DOHH2 (cell line): Measurements from ENCODE around the gene QRFP.

Source experiments
- EZH2phosphoT487 ChIP-seq: fragments of 200-600 bp; sonication (generic); IDR thresholded peaks from 2 replicates; pipeline ENCODE4 v1.6.1; 2017; ENCODE audit warnings: borderline replicate concordance, mild to moderate bottlenecking, antibody characterized with exemption, low read length, moderate library complexity, mixed read lengths
- TF ChIP-seq, protein P1 (sequence below): fragments of 200-600 bp; sonication (generic); IDR thresholded peaks from one replicate; pipeline ENCODE4 v1.5.1; 2014; ENCODE audit warnings: antibody characterized with exemption, mild to moderate bottlenecking, low read depth, low read length; ENCODE audit not compliant: poor library complexity, severe bottlenecking

DNA sequence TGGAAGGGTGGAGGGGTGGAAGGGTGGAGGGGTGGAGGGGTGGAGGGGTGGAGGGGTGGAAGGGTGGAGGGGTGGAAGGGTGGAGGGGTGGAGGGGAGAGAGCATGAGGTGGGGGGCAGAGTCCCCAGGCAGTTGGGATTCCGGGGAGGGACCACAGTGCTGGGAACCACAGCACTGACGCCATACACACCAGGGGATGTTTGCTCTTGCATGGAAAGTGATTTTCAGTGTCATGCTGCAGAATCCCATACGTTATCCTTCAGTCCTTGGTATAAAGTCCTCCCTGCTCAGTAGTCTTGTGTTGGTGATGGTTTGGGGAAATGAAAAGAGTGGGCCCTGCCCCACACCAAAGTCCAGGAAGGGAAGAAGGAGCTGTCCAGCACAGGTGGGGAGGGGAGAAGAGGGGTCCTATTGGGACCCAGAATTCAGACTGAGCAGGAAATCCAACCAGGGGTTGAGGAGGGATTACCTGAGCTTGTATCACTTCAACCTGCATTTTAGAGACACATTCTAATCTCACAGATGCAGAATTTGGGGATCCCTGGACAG, 48.0 kb upstream of the QRFP start:
- TF ChIP-seq, protein P1, sequence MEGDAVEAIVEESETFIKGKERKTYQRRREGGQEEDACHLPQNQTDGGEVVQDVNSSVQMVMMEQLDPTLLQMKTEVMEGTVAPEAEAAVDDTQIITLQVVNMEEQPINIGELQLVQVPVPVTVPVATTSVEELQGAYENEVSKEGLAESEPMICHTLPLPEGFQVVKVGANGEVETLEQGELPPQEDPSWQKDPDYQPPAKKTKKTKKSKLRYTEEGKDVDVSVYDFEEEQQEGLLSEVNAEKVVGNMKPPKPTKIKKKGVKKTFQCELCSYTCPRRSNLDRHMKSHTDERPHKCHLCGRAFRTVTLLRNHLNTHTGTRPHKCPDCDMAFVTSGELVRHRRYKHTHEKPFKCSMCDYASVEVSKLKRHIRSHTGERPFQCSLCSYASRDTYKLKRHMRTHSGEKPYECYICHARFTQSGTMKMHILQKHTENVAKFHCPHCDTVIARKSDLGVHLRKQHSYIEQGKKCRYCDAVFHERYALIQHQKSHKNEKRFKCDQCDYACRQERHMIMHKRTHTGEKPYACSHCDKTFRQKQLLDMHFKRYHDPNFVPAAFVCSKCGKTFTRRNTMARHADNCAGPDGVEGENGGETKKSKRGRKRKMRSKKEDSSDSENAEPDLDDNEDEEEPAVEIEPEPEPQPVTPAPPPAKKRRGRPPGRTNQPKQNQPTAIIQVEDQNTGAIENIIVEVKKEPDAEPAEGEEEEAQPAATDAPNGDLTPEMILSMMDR = no peak
- TF ChIP-seq EZH2phosphoT487 = no peak
